CD4-positive, alpha-beta T cell treated with Interleukin-6 for 4 hours (primary cell): ENCODE data around the gene PRR5L.
"Not testable (repeated sequence)": the region's sequence is repeated elsewhere in the genome, so short reads cannot be mapped to it uniquely, and the experiment has no call there.

Experiments
- DNase-seq: peaks from one replicate; pipeline ENCODE4 v3.0.0-alpha.2; 2020; ENCODE audit warnings: mixed read lengths

The PRR5L gene

DNA sequence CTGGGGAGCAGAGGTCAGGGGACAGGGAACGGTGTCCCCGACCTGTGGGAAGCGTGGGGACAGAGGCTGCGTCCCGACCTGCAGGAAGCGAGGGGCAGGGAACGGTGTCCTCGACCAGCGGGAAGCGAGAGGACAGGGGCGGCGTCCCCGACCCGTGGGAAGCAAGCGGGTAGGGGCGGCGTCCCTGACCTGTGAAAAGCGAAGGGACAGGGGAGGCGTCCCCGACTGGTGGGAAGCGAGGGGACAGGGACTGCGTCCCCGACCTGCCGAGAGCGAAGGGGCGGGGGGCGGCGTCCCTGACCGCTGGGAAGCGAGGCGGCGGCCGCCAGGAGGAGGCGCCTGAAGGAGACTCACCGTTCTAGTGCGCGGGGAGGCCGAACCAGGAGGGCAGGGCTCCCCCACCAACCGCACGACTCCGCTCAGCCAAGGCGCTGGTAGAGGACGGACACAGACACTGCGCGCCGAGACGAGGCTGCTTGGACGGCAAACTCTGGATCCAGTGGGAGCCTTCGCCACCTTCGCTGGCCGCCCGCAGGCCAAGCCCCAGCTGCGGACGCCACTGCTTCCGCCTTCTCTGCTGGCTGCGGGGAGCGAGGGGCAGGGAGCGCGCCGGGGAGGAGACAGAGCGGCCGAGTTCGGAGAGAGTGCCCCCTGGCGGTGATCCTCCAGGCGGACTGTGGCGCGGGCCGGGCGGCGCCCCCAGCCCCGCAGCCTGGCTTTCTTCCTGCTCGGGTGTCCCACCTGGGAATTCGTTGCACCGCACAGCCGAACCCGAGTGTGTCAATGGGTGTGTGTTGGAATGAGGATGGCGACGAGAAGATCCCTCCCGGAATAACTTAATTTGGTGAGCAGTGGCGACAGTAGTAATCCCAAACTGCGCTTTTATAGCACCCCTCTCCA lies 213.9 kb downstream of the PRR5L start, which contains the start of gene TRAF6:
TRAF6 (minus strand) TSS at position 579 of the 900 bp plus-strand sequence. CDS start 8,757 bp downstream, outside the sequence.
- peak; percentile 91 for DNase-seq

DNA sequence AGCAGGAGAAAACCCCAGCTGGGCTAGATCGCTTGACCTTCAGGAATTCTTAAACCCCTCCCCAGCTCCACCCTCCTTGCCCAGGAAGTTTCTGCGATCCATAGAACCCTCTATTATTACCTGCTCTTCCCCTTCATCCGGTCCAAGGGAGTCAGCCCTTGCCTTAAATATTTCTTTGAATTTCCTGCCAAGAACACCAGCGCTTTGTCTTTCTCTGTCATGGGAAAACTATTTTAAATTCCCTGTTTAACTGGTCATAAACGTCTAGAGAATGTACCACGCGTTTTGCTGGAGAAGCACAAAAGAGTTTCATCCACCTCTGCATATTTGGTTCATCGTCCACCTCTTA lies 214.5 kb downstream of the PRR5L start:
- no peak for DNase-seq

DNA sequence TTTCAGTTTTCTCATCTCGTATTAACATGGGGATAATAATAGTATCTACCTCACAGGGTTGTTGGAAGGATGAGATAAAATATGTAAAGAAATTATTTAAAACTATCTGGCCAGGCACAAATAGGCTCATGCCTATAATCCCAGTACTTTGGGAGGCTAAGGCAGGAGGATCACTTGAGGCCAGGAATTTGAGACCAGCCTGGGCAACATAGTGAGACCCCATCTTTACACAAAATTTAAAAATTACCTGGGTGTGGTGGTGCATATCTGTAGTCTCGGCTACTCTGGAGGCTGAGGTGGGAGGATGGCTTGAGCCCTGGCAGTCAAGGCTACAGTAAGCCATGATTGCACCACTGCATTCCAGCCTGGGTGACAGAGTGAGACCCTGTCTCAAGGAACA lies 215.0 kb downstream of the PRR5L start:
- DNase-seq = not testable (repeated sequence)

DNA sequence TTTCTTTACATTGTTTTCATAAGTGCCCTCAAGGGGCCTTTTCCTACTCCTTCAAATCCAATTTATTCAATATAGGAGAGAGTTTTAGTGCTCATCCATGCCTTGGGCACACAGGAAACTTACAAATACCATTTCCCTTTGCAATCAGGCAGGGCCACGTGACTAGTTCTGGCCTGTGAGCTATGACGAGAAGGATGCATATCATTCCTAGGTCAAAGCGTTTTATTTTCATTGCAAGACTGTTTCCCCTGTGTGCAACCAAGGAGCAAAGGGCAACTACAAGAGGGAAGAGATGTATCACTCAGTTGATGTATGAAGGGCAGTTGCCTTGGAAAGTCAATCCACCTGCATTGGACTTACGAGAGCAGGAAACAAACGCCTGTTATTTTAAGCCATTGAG lies 215.9 kb downstream of the PRR5L start:
- no peak for DNase-seq

DNA sequence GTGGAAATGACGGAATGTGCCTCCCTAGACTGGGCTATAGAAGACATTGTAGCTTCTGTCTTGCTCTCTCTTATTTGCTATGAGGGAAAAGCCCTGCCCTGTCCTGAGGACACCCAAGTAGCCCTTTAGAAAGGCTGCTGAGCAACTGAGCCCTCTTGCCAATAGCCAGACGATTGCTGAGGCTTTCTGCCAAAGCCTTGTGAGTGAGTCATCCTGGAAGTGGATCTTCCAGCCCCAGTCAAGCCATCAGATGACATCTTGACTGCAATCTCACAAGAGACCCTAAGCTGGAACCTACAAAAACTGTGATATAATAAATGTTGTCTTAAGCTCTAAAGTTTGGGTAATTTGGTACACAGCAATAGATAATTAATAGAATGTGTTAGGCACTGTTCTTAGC lies 217.9 kb downstream of the PRR5L start:
- no peak for DNase-seq
